NCI-H226 (cell line): ENCODE data around the gene PRDX6.
A peak's percentile ranks its signal among the peaks of the same experiment; 100 is the strongest.
"Not testable (repeated sequence)": the region's sequence is repeated elsewhere in the genome, so short reads cannot be mapped to it uniquely, and the experiment has no call there.

ENCODE experiments used
- DNase-seq: peaks from one replicate; pipeline ENCODE4 v3.0.0-alpha.2; 2015

PRDX6 gene

GRCh38 chr1:173477286-173478093 lies at the start of gene PRDX6:
Gene PRDX6, plus strand, starts transcription at chr1:173477335. Its CDS starts 63 bp downstream, at chr1:173477398.
- peak; percentile 60 for DNase-seq

- peak; percentile 88 for DNase-seq
These were observed 47.4 kb upstream of the PRDX6 start for GRCh38 chr1:173429471-173430402.

GRCh38 chr1:173430677-173431303 lies 46.3 kb upstream of the PRDX6 start:
- DNase-seq, result no peak

- peak; percentile 66 for DNase-seq
These were observed 45.7 kb upstream of the PRDX6 start for GRCh38 chr1:173431304-173432045.

- no peak for DNase-seq
These were observed 44.8 kb upstream of the PRDX6 start for GRCh38 chr1:173432331-173432730.

- no peak for DNase-seq
These were observed 43.3 kb upstream of the PRDX6 start for GRCh38 chr1:173433751-173434326.

- DNase-seq, result no peak
These were observed 40.2 kb upstream of the PRDX6 start for GRCh38 chr1:173436841-173437428.

GRCh38 chr1:173438675-173439074 lies 38.5 kb upstream of the PRDX6 start:
- no peak for DNase-seq

GRCh38 chr1:173440430-173440829 lies 36.7 kb upstream of the PRDX6 start:
- DNase-seq, result no peak

GRCh38 chr1:173444757-173445156 lies 32.4 kb upstream of the PRDX6 start:
- DNase-seq, result no peak

GRCh38 chr1:173445164-173445563 lies 32.0 kb upstream of the PRDX6 start:
- DNase-seq, result no peak

- no peak for DNase-seq
These were observed 31.5 kb upstream of the PRDX6 start for GRCh38 chr1:173445656-173446055.

- DNase-seq, result no peak
These were observed 29.9 kb upstream of the PRDX6 start for GRCh38 chr1:173447224-173447623.

GRCh38 chr1:173448945-173449344 lies 28.2 kb upstream of the PRDX6 start:
- no peak for DNase-seq

- peak; percentile 32 for DNase-seq
These were observed 25.2 kb upstream of the PRDX6 start for GRCh38 chr1:173451981-173452380.

- peak; percentile 48 for DNase-seq
These were observed 23.2 kb upstream of the PRDX6 start for GRCh38 chr1:173453982-173454381.

GRCh38 chr1:173454966-173455524 lies 22.1 kb upstream of the PRDX6 start:
- no peak for DNase-seq

GRCh38 chr1:173459885-173460284 lies 17.2 kb upstream of the PRDX6 start:
- DNase-seq, result no peak

GRCh38 chr1:173462666-173463065 lies 14.5 kb upstream of the PRDX6 start:
- not testable (repeated sequence) for DNase-seq

- not testable (repeated sequence) for DNase-seq
These were observed 12.9 kb upstream of the PRDX6 start for GRCh38 chr1:173464185-173464584.

GRCh38 chr1:173467426-173467825 lies 9.7 kb upstream of the PRDX6 start:
- no peak for DNase-seq
